GM12891 (cell line): ENCODE data around the gene ADAMTS18.

Experiments
- POLR2A ChIP-seq: IDR thresholded peaks from 2 replicates; pipeline ENCODE4 v1.6.1; 2011; ENCODE audit warnings: low read depth, low read length, control low read depth
- POLR2AphosphoS5 ChIP-seq: IDR thresholded peaks from 2 replicates; pipeline ENCODE4 v1.6.1; 2011; ENCODE audit warnings: low read depth, low read length, control low read depth
- POU2F2 ChIP-seq: IDR thresholded peaks from 2 replicates; pipeline ENCODE4 v1.6.1; 2011; ENCODE audit warnings: low read depth, mild to moderate bottlenecking, control low read depth, low read length, moderate library complexity
- SPI1 ChIP-seq: IDR thresholded peaks from 2 replicates; pipeline ENCODE4 v1.6.1; 2011; ENCODE audit warnings: low read depth, low read length, control low read depth
- TAF1 ChIP-seq: IDR thresholded peaks from 2 replicates; pipeline ENCODE4 v1.6.1; 2011; ENCODE audit warnings: low read depth, low read length, control low read depth

DNA sequence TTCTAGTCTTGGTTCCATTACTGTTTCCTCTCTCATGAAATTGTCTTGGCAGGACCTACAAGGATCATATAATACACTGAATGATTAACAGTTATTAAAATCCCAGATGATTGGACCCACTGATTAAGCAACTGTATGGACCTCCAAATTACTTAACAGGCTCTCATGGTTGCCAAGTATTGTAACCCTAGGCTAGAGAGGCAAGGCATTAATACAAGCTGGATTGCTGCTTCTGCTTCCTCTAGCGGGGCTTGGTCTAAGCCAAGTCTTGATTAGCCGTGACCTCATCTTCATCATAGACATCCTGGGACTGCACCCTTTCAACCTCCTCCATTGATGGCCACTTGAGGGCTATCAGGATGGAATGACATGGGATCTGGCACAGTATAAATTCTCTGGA is 188.7 kb downstream of the ADAMTS18 start:
- TF ChIP-seq POLR2AphosphoS5: no peak
- no peak for TF ChIP-seq POLR2A
- TF ChIP-seq TAF1: no peak
- no peak for TF ChIP-seq POU2F2
- TF ChIP-seq SPI1: no peak
